Left ventricle myocardium inferior (tissue), 1 donor: Measurements from ENCODE around the gene OSBPL3. TPM values are rescaled to one million over a fixed set of nuclear protein-coding genes. Genes with fewer than 3 reads are reported as not detected.

Experiments
- DNase-seq: peaks from one replicate; pipeline ENCODE4 v3.0.0-alpha.2; 2020
- H3K27ac ChIP-seq: fragments of 200-600 bp; replicated peaks from 2 replicates; pipeline ENCODE4 v1.8.0; 2021
- H3K27me3 ChIP-seq: fragments of 200-600 bp; 2 replicates; pipeline ENCODE4 v1.8.0; 2021; ENCODE audit warnings: low read depth
- H3K36me3 ChIP-seq: fragments of 200-600 bp; 2 replicates; pipeline ENCODE4 v1.8.0; 2021
- H3K4me1 ChIP-seq: fragments of 200-600 bp; 2 replicates; pipeline ENCODE4 v1.8.0; 2021
- H3K4me3 ChIP-seq: fragments of 200-600 bp; 2 replicates; pipeline ENCODE4 v1.8.0; 2021; ENCODE audit warnings: mild to moderate bottlenecking, moderate library complexity
- H3K9me3 ChIP-seq: fragments of 200-600 bp; replicated peaks from 2 replicates; pipeline ENCODE4 v1.8.0; 2021
- CTCF ChIP-seq: fragments of 200-600 bp; IDR thresholded peaks from 2 replicates; pipeline ENCODE4 v1.8.0; 2021; ENCODE audit warnings: antibody characterized with exemption, mild to moderate bottlenecking, borderline replicate concordance
- intact Hi-C: fragments of 100-400 bp; cut with micrococcal nuclease; formaldehyde crosslinking; loops from one replicate; pipeline ENCODE4 v1.11.0; 2022
- total RNA-seq: library from RNA; stranded (reverse); fragmentation: NEBNext Ultra II Directional; extraction: Animal tissue kit (Norgen Biotek cat#: 25700); gene quantifications from one replicate; pipeline ENCODE4 v1.2.1, GENCODE V29; 2021
- donor health status: DM: no; HTN: yes; CAD: no; lungs with severe emphysema.

OSBPL3 gene
- total RNA-seq, 1 donor from 2014 or later, result 4.3 TPM

- no peak for TF ChIP-seq CTCF
- Histone ChIP-seq H3K9me3 (no peaks in the 10 kb centered on the region), H3K27me3 (no peaks in the 10 kb centered on the region), H3K4me1 (peaks cover 39% of the 10 kb centered on the region), H3K27ac (peak overlapping the region; percentile 15), H3K4me3 (no peak overlapping the region), H3K36me3 (peaks cover 5% of the 10 kb centered on the region)
- intact Hi-C loops, result no loop called here
- no peak for DNase-seq
Measured at GRCh38 chr7:24830440-24831050, 149.4 kb downstream of the OSBPL3 start.

- no peaks in the 10 kb centered on the region for H3K9me3 ChIP-seq
- H3K27ac ChIP-seq, result peak overlapping the region; percentile 68
- H3K27me3 ChIP-seq, result no peaks in the 10 kb centered on the region
- DNase-seq, result no peak
- H3K4me3 ChIP-seq, result no peak overlapping the region
- peaks cover 5% of the 10 kb centered on the region for H3K36me3 ChIP-seq
- TF ChIP-seq CTCF, result no peak
- H3K4me1 ChIP-seq, result peaks cover 46% of the 10 kb centered on the region
- intact Hi-C loops, result loop anchor here (5.0 kb wide), 1 partner anchor 243 kb away; no protein-coding TSS in a partner anchor
Measured at GRCh38 chr7:24829787-24830186, 150.2 kb downstream of the OSBPL3 start.

- no peak overlapping the region for H3K4me3 ChIP-seq
- peaks cover 51% of the 10 kb centered on the region for H3K4me1 ChIP-seq
- no peaks in the 10 kb centered on the region for H3K9me3 ChIP-seq
- DNase-seq, result no peak
- H3K27me3 ChIP-seq, result no peaks in the 10 kb centered on the region
- TF ChIP-seq CTCF, result no peak
- H3K27ac ChIP-seq, result peak overlapping the region; percentile 68
- peaks cover under 1% of the 10 kb centered on the region for H3K36me3 ChIP-seq
- intact Hi-C loops, result loop anchor here (5.0 kb wide), 1 partner anchor 243 kb away; no protein-coding TSS in a partner anchor
Measured at GRCh38 chr7:24828891-24829661, 150.9 kb downstream of the OSBPL3 start.

GRCh38 chr7:24827589-24827988, 152.4 kb downstream of the OSBPL3 start:
- intact Hi-C loops, result loop anchor here (5.0 kb wide), 1 partner anchor 245 kb away; no protein-coding TSS in a partner anchor
- H3K27me3 ChIP-seq, result no peaks in the 10 kb centered on the region
- peaks cover 51% of the 10 kb centered on the region for H3K4me1 ChIP-seq
- H3K36me3 ChIP-seq, result no peaks in the 10 kb centered on the region
- TF ChIP-seq CTCF, result no peak
- no peak overlapping the region for H3K27ac ChIP-seq
- H3K9me3 ChIP-seq, result no peaks in the 10 kb centered on the region
- no peak overlapping the region for H3K4me3 ChIP-seq
- DNase-seq, result no peak

GRCh38 chr7:24827027-24827426, 153.0 kb downstream of the OSBPL3 start:
- intact Hi-C loops, result loop anchor here (5.0 kb wide), 1 partner anchor 245 kb away; no protein-coding TSS in a partner anchor
- no peak for TF ChIP-seq CTCF
- no peaks in the 10 kb centered on the region for H3K9me3 ChIP-seq
- H3K27ac ChIP-seq, result no peak overlapping the region
- no peak overlapping the region for H3K4me3 ChIP-seq
- DNase-seq, result no peak
- H3K27me3 ChIP-seq, result no peaks in the 10 kb centered on the region
- peaks cover 51% of the 10 kb centered on the region for H3K4me1 ChIP-seq
- H3K36me3 ChIP-seq, result no peaks in the 10 kb centered on the region
